AG10803 (cell line): ENCODE results near the gene PLK5.
"Not testable (repeated sequence)": the region's sequence is repeated elsewhere in the genome, so short reads cannot be mapped to it uniquely, and the experiment has no call there.

Source experiments
- DNase-seq: peaks from one replicate; pipeline ENCODE4 v3.0.0; 2010; ENCODE audit warnings: low read depth
- H3K4me3 ChIP-seq: 2 replicates; pipeline ENCODE4 v1.5.1; 2011; ENCODE audit warnings: mild to moderate bottlenecking, low read length, control low read depth
- TF ChIP-seq, protein P1 (sequence below): conservative IDR thresholded peaks from 2 replicates; pipeline ENCODE4 v1.5.1; 2011; ENCODE audit warnings: mild to moderate bottlenecking, low read length, control low read depth, inconsistent platforms

Gene PLK5

DNA sequence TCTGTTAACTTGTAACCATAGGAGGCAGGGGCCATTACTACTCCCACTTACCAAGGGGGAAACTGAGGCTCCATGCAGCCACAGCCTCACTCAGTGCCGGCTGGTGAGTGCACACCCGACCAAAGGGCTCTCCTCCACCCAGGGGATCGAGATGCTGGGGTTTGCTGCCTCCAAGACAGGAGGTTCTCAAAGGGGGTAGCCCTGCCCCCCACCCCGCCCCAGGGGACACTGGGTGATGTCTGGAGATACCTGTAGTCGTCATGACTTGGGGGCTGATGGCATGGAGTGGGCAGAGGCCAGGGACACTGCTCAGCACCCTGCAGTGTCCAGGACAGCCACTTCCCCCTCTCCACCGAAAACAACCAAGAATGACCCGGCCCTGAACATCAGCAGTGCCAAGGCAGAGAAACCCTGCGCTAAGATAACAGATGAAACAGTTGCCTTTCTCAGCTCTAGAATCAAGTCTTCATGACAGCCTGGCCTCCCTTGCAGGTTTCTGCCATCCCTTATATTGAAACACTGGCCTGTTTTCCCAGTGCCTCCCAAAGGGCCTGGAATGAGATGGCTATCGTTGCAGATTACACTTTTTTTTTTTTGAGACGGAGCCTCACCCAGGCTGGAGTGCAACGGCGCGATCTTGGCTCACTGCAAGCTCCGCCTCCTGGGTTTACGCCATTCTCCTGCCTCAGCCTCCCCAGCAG lies 29.6 kb upstream of the PLK5 start:
- TF ChIP-seq, protein P1, sequence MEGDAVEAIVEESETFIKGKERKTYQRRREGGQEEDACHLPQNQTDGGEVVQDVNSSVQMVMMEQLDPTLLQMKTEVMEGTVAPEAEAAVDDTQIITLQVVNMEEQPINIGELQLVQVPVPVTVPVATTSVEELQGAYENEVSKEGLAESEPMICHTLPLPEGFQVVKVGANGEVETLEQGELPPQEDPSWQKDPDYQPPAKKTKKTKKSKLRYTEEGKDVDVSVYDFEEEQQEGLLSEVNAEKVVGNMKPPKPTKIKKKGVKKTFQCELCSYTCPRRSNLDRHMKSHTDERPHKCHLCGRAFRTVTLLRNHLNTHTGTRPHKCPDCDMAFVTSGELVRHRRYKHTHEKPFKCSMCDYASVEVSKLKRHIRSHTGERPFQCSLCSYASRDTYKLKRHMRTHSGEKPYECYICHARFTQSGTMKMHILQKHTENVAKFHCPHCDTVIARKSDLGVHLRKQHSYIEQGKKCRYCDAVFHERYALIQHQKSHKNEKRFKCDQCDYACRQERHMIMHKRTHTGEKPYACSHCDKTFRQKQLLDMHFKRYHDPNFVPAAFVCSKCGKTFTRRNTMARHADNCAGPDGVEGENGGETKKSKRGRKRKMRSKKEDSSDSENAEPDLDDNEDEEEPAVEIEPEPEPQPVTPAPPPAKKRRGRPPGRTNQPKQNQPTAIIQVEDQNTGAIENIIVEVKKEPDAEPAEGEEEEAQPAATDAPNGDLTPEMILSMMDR, result no peak

GRCh38 chr19:1495051-1495798 lies 28.7 kb upstream of the PLK5 start:
- DNase-seq, result no peak
- H3K4me3 ChIP-seq, result no peak overlapping the region
- TF ChIP-seq, protein P1, result no peak

More for the DNA sequence above, 29.6 kb upstream of the PLK5 start:
- DNase-seq, result no peak
- no peak overlapping the region for H3K4me3 ChIP-seq

- TF ChIP-seq, protein P1, result no peak
- H3K4me3 ChIP-seq, result no peak overlapping the region
- no peak for DNase-seq
Observed at GRCh38 chr19:1495799-1496713, 27.8 kb upstream of the PLK5 start.

DNA sequence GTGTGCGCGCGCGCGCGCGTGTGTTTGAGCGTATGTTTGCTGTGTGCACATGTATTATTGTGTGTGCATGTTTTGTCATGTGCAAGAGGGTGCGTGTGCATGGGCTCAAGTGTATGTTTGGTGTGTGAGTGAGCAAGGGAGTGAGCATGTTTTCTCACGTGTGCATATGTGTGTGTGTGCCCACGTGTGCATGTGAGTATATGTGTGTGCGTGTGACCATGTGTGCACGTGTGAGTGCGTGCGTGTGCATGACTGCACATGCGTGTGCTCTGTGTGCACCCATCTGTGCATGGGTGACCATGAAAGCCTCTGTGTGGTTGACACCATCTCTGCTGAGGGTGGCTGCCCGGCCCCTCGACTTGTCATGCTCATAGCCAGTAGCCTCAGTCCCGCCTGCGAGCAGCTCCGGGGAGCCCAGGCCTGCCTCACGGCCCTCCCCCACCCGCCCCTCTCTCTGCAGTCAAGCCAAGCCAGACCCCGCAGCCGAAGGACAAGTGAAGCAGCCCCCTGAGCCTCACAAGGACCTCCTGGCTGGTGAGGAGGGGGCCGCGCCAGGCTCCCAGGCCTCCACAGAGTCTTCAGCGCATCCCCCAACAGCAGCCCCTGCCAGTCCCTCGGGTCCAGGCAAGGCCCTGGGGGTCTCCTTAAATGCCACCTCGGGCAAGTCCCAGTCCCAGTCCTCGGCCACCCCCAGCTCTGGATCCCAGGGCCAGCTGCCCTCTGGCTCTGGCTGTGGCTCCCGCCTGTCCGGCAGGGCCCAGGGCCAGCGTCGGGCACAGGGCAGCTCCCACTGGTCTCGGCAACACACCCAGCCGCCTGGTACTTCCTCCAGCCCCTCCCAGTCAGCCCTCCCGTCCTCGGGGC lies 26.9 kb upstream of the PLK5 start:
- DNase-seq, result no peak
- TF ChIP-seq, protein P1, result no peak
- no peak overlapping the region for H3K4me3 ChIP-seq

- TF ChIP-seq, protein P1, result no peak
- no peak overlapping the region for H3K4me3 ChIP-seq
- no peak for DNase-seq
Observed at GRCh38 chr19:1497578-1498235, 26.2 kb upstream of the PLK5 start.

GRCh38 chr19:1499231-1499630 lies 24.6 kb upstream of the PLK5 start:
- not testable (repeated sequence) for H3K4me3 ChIP-seq, DNase-seq
